ENCODE measurements around the gene CUBN. TPM values are rescaled to one million over a fixed set of nuclear protein-coding genes. Genes with fewer than 3 reads are reported as not detected.

CUBN gene
- total RNA-seq, 4 donors from 2014 or later, result 0.27 to 3.6 (median 0.96) TPM

- intact Hi-C loops (cut with DNase I; ENCODE audit: low total_unique reads), result no loop called here
- Histone ChIP-seq H3K9me3 (no peaks in the 10 kb centered on the region), H3K27me3 (no peaks in the 10 kb centered on the region), H3K27ac (no peak overlapping the region), H3K4me3 (no peak overlapping the region), H3K4me1 (no peaks in the 10 kb centered on the region), H3K36me3 (no peaks in the 10 kb centered on the region)
- in situ Hi-C loops (cut with MboI; ENCODE audit: low sequenced_read_pairs in 4 of 4), result no loop called here
- TF ChIP-seq CTCF (IDR thresholded peaks at IDR 0.05 in 4 of 5, conservative IDR thresholded peaks at IDR 0.05 in 1 of 5) (no peak), POLR2A (IDR thresholded peaks at IDR 0.05) (no peak)
- ATAC-seq (no peak), DNase-seq (no peak)
These were observed 41.3 kb downstream of the CUBN start for GRCh38 chr10:17088118-17088806.

GRCh38 chr10:17086865-17087367 is 42.7 kb downstream of the CUBN start:
- Histone ChIP-seq H3K9me3 (no peaks in the 10 kb centered on the region), H3K36me3 (no peaks in the 10 kb centered on the region), H3K27ac (no peak overlapping the region), H3K27me3 (no peaks in the 10 kb centered on the region), H3K4me3 (no peak overlapping the region), H3K4me1 (no peaks in the 10 kb centered on the region)
- no peak for ATAC-seq
- in situ Hi-C loops (cut with MboI; ENCODE audit: low sequenced_read_pairs in 4 of 4), result no loop called here
- intact Hi-C loops (cut with DNase I; ENCODE audit: low total_unique reads), result no loop called here
- DNase-seq, result no peak
- TF ChIP-seq CTCF (IDR thresholded peaks at IDR 0.05 in 4 of 5, conservative IDR thresholded peaks at IDR 0.05 in 1 of 5), result no peak
- TF ChIP-seq POLR2A (IDR thresholded peaks at IDR 0.05), result no peak

DNA sequence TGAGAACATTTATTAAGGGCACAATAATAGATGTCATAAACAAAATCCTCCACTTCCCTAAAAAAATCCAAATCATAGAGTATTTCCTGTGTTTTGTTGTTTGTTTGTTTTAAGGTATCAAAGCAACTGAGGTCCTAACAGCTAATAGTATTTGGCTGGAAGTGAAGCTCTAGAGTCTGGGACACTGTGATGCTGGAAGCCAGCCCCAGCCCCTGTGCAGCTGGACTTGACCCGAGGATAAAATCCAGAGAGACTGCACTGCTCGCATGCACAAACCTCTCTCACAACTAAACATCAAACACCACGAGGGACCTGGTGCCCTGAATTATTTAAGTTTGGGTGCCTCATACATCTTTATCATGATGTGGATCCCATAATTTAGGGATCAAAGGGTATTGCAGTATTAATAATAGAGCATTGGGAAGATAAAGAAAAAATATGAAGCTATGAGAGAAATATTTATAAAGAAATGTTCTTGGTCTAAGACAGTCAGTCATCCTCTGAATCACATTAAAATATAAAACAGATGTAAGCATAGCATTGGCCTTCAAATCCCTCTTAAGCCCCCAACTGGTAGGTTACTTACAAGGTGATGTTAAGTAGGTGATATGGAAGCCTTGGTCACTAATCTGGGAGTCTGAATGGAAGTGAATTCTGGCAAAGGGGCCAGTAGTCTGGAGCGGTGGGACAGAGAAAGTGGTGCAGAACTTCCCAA is 44.4 kb downstream of the CUBN start:
- intact Hi-C loops (cut with DNase I; ENCODE audit: low total_unique reads), result no loop called here
- ATAC-seq (no peak), DNase-seq (no peak)

DNA sequence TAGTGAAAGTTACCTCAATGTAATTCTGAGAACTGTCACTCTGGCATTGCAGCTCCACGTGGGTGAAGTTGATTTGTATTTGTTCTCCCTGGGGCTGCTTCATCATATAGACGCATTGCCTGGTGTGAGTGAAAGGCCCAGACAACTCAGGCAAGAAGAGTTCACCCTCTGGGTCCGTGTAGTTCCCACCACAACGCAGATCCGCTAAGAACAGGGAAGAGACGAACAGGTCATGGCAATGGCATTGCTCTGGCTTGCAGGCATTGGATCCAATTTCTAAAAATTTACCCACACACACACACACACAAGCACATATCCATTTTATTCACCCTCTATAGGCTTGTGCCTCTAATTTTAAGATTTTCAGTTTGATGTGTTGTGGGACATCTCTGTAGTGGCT is 45.4 kb downstream of the CUBN start:
- H3K4me3 ChIP-seq, result no peak overlapping the region
- in situ Hi-C loops (cut with MboI; ENCODE audit: low sequenced_read_pairs in 4 of 4) (no loop called here), intact Hi-C loops (cut with DNase I; ENCODE audit: low total_unique reads) (no loop called here)
- TF ChIP-seq POLR2A (IDR thresholded peaks at IDR 0.05), result no peak
- TF ChIP-seq CTCF (IDR thresholded peaks at IDR 0.05 in 4 of 5, conservative IDR thresholded peaks at IDR 0.05 in 1 of 5), result no peak
- ATAC-seq, result no peak
- no peaks in the 10 kb centered on the region for H3K4me1 ChIP-seq
- no peaks in the 10 kb centered on the region for H3K9me3 ChIP-seq
- no peaks in the 10 kb centered on the region for H3K27me3 ChIP-seq
- DNase-seq, result no peak
- H3K36me3 ChIP-seq, result no peaks in the 10 kb centered on the region
- H3K27ac ChIP-seq, result no peak overlapping the region

More for the DNA sequence above, 44.4 kb downstream of the CUBN start:
- in situ Hi-C loops (cut with MboI; ENCODE audit: low sequenced_read_pairs in 4 of 4), result no loop called here
- H3K27ac ChIP-seq, result no peak overlapping the region
- no peaks in the 10 kb centered on the region for H3K36me3 ChIP-seq
- no peak overlapping the region for H3K4me3 ChIP-seq
- no peaks in the 10 kb centered on the region for H3K27me3 ChIP-seq
- H3K4me1 ChIP-seq, result no peaks in the 10 kb centered on the region
- TF ChIP-seq POLR2A (IDR thresholded peaks at IDR 0.05) (no peak), CTCF (IDR thresholded peaks at IDR 0.05 in 4 of 5, conservative IDR thresholded peaks at IDR 0.05 in 1 of 5) (no peak)
- no peaks in the 10 kb centered on the region for H3K9me3 ChIP-seq

Measured in gastrocnemius medialis (tissue), 4 donors.